ENCODE measurements around the gene PDRG1. TPM values are rescaled to one million over a fixed set of nuclear protein-coding genes. Genes with fewer than 3 reads are reported as not detected.

Gene PDRG1
- polyA plus RNA-seq, 1 donor from 2014 or later, result 50.6 TPM

- Histone ChIP-seq H3K4me2 (ENCODE audit: low read length) (no peak overlapping the region), H3K9me2 (ENCODE audit: insufficient read depth, low read length) (no peaks in the 10 kb centered on the region), H2AFZ (ENCODE audit: low read depth, low read length) (no peak overlapping the region), H3K27ac (ENCODE audit: low read length) (no peak overlapping the region), H3K27me3 (ENCODE audit: insufficient read depth, low read depth, low read length) (no peaks in the 10 kb centered on the region), H3K4me3 (ENCODE audit: low read length) (no peak overlapping the region), H3K9ac (ENCODE audit: low read length) (no peak overlapping the region), H3F3A (ENCODE audit: insufficient read depth, low read length, poor library complexity, severe bottlenecking) (no peaks in the 10 kb centered on the region), H3K9me3 (ENCODE audit: low read length) (no peaks in the 10 kb centered on the region), H3K36me3 (ENCODE audit: insufficient read depth, low read length) (peaks cover under 1% of the 10 kb centered on the region), H4K20me1 (ENCODE audit: insufficient read depth) (no peaks in the 10 kb centered on the region), H3K79me2 (replicated peaks; ENCODE audit: insufficient read depth, low read length) (peaks cover 23% of the 10 kb centered on the region)
- TF ChIP-seq POLR2AphosphoS5 (IDR thresholded peaks at IDR 0.05) (no peak), SMC3 (conservative IDR thresholded peaks at IDR 0.05; ENCODE audit: poor library complexity) (no peak), EP300 (conservative IDR thresholded peaks at IDR 0.05; ENCODE audit: poor library complexity, severe bottlenecking) (no peak), MXI1 (conservative IDR thresholded peaks at IDR 0.05; ENCODE audit: poor library complexity, severe bottlenecking) (no peak), REST (IDR thresholded peaks at IDR 0.05; ENCODE audit: borderline replicate concordance) (no peak), TAF1 (IDR thresholded peaks at IDR 0.05; ENCODE audit: low read depth) (no peak), EZH2 (IDR thresholded peaks at IDR 0.05; ENCODE audit: borderline replicate concordance, insufficient read depth, low read length, poor library complexity, severe bottlenecking) (no peak), RAD21 (conservative IDR thresholded peaks at IDR 0.05) (no peak)
- TF ChIP-seq, protein P1, sequence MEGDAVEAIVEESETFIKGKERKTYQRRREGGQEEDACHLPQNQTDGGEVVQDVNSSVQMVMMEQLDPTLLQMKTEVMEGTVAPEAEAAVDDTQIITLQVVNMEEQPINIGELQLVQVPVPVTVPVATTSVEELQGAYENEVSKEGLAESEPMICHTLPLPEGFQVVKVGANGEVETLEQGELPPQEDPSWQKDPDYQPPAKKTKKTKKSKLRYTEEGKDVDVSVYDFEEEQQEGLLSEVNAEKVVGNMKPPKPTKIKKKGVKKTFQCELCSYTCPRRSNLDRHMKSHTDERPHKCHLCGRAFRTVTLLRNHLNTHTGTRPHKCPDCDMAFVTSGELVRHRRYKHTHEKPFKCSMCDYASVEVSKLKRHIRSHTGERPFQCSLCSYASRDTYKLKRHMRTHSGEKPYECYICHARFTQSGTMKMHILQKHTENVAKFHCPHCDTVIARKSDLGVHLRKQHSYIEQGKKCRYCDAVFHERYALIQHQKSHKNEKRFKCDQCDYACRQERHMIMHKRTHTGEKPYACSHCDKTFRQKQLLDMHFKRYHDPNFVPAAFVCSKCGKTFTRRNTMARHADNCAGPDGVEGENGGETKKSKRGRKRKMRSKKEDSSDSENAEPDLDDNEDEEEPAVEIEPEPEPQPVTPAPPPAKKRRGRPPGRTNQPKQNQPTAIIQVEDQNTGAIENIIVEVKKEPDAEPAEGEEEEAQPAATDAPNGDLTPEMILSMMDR (IDR thresholded peaks at IDR 0.05; ENCODE audit: poor library complexity, severe bottlenecking), result no peak
These were observed 1.8 kb upstream of the PDRG1 start for GRCh38 chr20:31953556-31954148.

DNA sequence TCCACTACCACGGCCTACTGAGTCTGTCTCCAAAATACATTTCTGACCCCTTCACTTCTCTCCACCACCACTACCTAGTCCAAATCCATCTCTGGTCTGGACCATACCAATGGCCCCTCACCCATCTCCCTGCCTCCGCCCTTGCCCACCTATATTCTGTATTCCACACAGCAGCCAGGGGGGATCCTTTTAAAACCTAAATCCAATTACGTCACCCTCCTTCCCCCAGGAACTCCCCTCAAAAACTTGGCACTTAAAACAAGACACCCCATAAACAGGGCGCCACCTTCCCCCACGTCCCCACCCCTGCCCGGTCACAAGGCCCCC, 680 bp downstream of the PDRG1 start:
- Histone ChIP-seq H3K36me3 (ENCODE audit: insufficient read depth, low read length) (peaks cover 15% of the 10 kb centered on the region), H4K20me1 (ENCODE audit: insufficient read depth) (no peaks in the 10 kb centered on the region), H3F3A (ENCODE audit: insufficient read depth, low read length, poor library complexity, severe bottlenecking) (no peaks in the 10 kb centered on the region), H3K9me3 (ENCODE audit: low read length) (no peaks in the 10 kb centered on the region), H2AFZ (ENCODE audit: low read depth, low read length) (peak overlapping the region; percentile 67), H3K4me2 (ENCODE audit: low read length) (peak overlapping the region; percentile 76), H3K9me2 (ENCODE audit: insufficient read depth, low read length) (no peaks in the 10 kb centered on the region), H3K4me3 (ENCODE audit: low read length) (peak overlapping the region; percentile 71), H3K9ac (ENCODE audit: low read length) (peak overlapping the region; percentile 81), H3K27ac (ENCODE audit: low read length) (peak overlapping the region; percentile 69), H3K27me3 (ENCODE audit: insufficient read depth, low read depth, low read length) (no peaks in the 10 kb centered on the region), H3K79me2 (replicated peaks; ENCODE audit: insufficient read depth, low read length) (peaks cover 23% of the 10 kb centered on the region)
- TF ChIP-seq SMC3 (conservative IDR thresholded peaks at IDR 0.05; ENCODE audit: poor library complexity) (no peak), EP300 (conservative IDR thresholded peaks at IDR 0.05; ENCODE audit: poor library complexity, severe bottlenecking) (no peak), REST (IDR thresholded peaks at IDR 0.05; ENCODE audit: borderline replicate concordance) (no peak), TAF1 (IDR thresholded peaks at IDR 0.05; ENCODE audit: low read depth) (no peak), MXI1 (conservative IDR thresholded peaks at IDR 0.05; ENCODE audit: poor library complexity, severe bottlenecking) (no peak), EZH2 (IDR thresholded peaks at IDR 0.05; ENCODE audit: borderline replicate concordance, insufficient read depth, low read length, poor library complexity, severe bottlenecking) (no peak), POLR2AphosphoS5 (IDR thresholded peaks at IDR 0.05) (no peak), RAD21 (conservative IDR thresholded peaks at IDR 0.05) (no peak)
- TF ChIP-seq, protein P1 (IDR thresholded peaks at IDR 0.05; ENCODE audit: poor library complexity, severe bottlenecking), result no peak
